Measurements from ENCODE around the gene COPS3.
A peak's percentile ranks its signal among the peaks of the same experiment; 100 is the strongest.

Gene COPS3

DNA sequence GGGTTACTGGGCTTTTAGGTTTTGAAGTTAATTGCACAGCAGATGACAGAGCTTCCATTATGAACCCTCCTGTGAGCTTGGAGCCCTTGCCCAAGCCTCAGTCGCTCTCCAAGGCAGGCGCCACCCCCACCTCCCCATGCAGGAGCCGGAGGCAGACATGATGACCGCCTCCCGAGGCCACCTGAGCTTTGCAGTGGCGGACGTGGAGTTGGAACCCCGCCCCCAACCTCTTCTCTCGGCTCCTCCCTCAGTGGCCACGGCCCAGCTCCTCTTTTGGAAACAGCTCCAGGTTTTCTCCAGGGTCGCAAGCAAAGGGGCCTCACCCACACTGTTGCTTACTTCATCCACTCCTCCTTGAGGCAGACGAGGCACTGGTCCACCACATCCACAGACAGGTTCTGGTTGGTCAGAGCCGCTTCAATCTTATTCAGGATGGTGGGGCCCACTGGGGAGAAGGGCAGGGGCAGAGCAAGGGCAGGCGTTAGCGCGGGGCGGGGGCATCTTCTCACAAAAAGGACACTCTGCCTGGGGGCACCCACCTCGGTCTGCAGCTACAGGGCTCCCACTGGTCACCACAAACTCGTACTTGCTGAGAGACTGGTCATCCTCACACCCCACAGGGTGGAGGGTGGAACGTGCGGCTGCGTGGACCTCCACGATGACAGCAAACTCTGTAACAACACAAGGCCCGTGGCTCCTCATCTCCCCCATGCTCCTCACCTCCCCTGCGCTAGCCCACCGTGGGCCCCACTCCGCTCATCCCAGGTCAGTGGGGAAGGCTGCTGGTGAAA, 66.2 kb downstream of the COPS3 start:
- DNase-seq, result no peak

DNA sequence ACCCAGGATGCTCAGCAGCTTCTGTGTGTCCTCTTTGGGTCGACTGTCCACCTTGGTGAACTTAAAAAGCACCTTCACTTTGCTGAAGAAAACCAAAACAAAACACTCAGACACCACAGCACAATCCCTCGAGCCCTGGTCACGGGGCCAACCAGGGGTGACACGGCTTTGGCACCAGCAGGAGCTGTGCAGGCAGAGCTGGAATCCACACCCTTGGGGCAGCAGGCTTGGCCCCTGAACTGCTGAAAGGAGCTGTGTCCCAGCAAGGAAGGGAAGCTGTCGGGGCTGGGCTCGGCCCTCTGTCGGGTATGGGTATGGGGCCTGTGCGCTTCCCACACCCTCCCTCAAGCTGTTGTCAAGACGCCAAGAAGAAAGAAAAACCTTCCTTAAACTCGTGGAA, 67.3 kb downstream of the COPS3 start:
- no peak for DNase-seq

DNA sequence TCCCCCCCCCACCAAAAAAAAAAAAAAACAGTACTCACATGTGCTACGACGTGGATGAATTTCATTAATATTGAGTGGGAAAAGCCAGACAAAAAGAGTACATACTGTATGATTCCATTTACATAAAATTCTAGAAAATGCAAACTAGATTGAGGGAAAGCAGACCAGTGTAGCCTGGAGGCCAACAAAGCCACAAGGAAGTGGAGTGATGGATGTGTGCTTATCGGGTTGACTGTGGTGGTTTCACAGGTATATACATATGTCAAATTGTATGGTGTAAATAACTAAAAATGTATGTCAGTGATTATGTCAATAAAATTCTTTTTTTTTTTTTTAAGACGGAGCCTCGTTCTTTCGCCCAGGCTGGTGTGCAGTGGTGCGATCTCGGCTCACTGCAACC, 73.0 kb downstream of the COPS3 start:
- no peak for DNase-seq

DNA sequence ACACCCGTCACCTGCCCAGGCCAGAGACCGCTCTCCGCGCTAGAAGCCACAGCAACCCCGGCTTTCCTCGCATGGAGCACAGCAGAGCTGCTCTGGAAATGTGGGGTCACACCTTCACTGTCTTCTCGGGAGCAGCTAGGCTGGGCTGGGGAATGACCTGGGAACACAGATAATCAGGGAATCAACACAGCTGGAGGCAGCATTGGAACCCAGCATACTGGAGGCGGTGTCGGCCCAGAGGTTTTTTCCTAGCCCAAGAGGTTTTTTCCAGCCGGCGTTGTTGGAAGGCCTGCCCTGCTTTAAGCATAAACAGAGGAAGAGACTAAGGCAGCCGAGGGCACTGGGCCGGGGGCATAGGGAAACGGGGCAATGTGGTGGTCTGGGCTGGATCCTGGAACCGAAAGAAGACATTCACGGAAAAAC, 74.1 kb downstream of the COPS3 start:
- no peak for DNase-seq

DNA sequence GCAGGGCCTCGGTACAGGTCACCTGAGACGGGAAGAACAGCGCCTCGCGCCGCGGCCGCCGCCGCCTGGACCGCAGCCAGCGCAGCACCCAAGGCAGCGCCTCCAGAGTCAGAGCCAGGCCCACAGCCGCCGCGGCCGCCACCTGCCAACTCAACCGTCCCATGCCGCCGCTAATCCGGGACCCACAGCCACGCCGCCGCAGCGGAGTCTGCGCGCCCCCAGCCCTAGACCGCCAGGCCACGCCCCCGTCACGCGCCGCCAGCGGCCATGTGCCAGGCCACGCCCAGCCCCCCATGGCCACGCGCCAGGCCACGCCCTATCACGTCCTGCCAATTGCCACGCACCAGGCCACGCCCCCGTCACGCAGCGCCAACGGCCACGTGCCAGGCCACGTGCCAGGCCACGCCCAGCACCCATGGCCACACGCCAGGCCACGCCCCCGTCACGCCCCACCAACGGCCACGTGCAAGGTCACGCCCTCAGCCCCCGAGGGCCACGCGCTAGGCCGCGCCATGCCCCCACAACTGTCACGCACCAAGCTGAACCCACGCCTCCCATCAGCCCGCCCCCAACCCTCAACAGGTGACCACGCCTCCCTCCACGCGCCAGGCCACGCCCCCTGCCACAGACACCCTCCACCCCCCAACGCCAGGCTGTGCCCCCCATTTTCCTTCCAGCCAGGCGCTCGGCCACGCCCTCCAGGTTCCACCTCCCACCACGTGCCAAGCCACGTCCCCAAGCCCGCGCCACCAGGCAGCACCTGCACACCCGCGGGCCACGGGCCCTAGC, 74.7 kb downstream of the COPS3 start, which contains the start of gene PLD6:
TSS of gene PLD6 (minus strand) at position 210 of the 789 bp plus-strand sequence. CDS start at position 163, 47 bp downstream.
- DNase-seq, result peak; percentile 93

DNA sequence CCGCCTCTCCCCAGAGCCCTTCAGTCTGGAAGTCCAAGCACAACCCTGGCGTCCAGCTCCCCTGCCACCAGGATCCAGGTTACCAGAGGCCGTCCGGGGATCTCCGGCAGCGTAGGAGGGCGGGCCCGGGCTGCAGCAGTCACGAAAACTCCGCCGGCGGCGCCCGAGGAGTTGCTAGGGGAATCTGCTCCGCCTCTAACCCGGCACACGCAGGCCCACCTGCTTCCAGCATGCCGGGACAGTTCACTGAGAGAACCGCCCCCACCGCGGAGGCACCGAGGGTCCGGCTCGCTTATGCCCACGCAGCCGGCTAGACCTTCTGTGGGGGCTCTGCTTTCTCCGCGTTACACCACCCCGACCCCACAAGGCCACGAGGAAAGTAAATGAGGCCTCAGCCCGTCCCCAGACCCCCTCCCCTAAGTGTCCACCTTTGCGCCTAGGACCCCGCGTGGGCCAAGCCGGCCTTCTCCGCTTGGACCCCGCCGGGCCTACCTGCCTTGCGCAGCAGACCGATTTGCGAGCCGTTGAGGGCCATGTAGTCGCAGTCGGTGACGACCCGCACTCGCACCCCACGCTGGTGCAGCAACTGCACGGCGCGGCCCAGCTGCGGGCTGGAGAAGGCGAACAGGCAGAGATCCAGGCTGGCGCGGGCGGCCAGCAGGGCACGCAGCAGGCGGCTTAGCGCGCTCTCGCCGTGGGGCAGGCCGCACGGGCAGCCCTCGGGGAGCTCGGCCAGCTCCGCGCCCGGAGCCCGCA, 75.5 kb downstream of the COPS3 start:
- peak; percentile 54 for DNase-seq

DNA sequence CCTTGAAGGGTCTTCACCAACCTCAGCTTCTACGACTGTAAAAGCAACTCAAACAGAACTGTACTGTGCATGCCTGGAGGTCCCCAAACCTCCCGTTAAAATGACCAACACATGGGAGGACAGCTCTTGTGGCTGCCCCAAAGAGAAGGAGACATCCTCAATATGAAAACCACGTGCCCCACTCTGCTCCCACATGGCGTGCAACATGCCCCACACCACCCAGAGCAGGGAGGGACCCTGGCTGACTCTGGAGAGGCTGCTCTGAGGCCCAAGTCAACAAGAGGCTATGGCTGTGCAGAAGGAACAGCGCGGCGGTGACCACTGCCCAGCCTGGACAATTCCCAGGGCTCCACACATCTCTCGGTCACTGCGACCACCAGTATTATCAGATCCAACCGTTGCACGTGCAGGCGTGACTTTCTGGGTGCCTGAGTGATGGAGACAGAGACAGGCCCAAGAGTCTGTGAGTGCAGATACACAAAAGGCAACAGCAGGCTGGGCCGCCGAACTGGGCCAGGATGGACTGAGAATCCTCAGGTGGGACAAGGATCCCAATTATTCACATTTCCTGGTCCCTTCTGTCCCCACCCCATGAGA, 76.3 kb downstream of the COPS3 start:
- DNase-seq, result no peak

DNA sequence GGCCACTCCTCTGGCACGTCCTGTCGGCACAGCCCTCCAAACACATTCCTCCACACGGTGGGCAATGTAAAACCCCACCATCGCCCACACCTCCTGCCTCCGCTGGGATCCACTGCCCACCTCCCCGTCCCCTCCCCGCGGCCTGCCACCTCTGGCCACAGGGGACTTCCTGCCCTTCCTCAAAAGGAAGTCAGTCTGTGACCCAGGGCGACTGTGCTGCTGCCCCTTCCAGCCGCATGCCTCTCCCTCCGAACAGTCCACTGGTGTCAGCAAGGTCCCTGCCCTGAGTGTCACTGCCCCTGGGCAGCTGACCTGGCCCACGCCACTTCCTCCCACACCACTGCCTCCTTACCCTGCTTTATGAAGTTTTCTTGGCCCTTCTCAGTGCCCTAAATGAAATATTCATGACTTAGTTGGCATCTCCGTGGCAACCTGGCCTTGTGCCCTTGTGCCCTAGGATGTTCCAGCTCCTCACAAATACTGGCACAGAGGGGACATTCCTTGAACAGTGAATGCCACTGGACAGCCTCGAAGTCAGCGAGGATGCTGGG, 76.9 kb downstream of the COPS3 start:
- DNase-seq, result no peak

DNA sequence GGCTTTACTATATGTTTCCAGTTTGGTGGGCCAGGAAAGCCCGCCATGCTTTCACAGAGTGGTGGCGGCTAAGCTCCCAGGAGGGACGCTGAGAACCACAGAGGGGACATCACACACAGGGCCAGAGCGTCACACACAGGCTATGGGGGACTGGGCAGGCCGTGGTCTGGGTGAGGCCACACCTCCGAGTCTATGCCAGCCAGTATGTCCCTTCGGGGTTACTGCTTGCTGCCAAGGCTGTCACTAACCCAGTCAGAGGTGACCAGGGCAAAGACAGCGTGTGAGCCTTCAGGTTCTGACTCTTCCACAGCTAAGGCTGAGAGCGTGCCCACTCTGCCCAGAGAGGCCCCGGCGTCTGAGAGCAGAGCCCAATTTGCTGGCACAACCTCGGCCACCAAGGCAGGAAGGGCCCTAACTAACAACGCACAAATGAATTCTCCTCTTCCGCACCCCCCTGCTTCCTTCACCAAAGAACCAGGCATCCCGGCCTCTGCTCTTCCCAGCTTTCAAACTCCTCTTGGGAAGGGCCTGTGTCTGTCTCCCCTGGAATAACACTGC, 77.8 kb downstream of the COPS3 start:
- DNase-seq, result no peak

DNA sequence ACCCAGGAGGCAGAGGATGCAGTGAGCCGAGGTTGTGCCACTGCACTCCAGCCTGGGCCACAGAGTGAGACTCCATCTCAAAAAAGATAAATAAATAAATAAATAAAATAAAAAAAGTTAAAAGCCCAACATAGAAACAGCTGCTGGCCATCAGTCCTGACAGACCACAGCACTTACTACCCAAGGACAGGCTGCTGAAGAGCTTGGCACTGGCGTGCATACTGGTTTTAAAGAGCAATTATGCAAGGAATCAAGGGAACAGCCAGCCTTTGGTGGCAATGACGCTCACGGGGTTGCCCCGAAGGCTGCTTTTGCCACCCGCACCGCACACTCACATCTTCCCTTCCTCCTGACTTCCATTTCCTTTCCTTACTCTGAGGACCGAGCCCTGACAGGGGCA, 79.1 kb downstream of the COPS3 start:
- no peak for DNase-seq

DNA sequence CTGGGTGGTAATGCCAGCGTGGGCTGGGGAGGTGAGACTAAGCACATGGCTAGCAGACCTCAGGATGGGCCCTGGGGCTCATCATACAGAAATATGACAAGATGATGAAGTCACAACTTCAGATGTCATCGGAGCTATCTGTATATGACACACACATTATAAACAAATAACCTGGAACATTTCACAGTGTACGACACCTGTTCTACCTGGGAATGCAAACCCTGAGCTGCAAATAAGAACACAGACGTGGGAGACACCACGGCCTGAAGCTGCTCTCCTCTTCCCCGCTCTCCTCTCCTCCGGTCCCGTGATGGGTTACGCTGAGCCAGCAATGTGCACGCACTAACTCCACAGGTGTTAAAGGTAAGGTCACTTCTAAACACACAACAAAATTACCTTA, 79.8 kb downstream of the COPS3 start:
- no peak for DNase-seq

DNA sequence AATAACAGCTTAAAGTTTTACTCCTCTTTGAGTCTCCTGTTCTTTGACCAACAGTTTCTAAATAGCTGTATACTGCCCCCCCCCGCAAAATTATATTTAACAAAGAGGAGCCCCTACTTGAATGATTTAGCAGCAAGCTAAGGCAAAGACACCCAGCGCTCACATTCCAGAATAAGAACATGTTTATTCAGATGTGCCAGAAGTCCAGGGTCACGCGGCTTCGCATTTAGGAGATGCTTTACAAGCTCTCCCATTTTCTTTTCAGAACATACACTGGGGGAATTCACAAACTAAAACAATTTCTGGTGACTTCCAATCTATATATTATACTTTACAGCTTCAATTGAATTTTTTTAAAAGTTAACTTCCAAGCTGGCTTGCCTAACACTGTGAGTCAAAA, 80.2 kb downstream of the COPS3 start:
- no peak for DNase-seq

DNA sequence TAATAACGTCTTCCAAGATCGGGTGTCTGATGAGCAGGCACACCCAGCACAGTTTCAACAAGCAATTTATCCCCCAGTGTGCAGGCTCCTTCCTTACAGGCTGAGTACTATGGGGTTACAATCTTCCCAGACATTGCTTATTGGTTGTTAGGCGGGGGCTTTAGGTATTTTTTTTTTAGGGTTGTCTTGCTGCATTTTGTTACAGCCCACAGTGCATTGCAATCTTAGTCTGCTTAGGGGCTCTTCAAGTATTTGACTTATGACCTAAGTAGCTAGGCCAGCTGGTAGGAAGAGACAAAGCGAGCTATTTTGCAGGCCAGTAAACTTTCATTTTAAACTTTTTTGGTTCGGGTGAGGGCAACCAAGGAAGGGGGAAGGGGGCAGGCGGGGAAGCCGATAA, 80.7 kb downstream of the COPS3 start:
- no peak for DNase-seq

DNA sequence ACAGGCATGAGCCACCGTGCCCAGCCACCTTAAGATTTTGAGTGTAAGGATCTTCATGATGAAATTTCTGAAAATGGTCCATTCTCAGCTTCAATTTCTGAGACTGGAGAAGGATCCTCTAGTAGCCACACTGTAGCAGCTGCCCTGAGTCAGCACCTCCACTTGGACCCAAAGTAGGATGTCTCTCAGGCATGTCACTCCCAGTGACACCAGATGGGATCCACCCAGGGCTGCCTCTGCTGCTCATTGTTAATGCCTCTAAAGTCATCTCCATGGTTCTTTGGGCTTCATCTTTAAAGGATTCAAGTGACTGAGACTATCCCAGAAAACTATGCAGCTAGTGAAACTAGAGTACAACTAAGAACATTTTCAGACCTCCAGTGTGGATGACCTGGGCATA, 82.8 kb downstream of the COPS3 start:
- no peak for DNase-seq

DNA sequence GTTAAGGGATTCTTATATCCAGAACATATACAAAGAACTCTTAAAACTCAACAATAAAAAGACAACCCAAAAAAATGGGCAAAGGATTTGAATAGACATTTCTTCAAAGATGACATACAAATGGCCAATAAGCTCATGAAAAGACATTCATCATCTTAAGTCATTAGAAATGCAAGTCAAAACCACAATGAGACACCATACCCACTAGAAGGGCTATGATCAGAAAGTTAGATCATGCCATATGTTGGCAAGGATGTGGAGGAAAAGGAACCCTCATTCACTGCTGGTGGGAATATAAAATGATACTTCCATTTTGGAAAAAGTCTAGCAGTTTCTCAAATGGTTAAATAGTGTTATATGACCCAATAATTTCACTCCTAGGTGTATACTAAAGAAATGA, 84.3 kb downstream of the COPS3 start:
- no peak for DNase-seq
